Esophagus muscularis mucosa (tissue), 3 donors: ENCODE results near the gene NAMPT.

Experiments used
- POLR2AphosphoS5 ChIP-seq, 2 donors: sonication (generic); formaldehyde crosslinking; IDR thresholded peaks; one replicate each; pipeline ENCODE4 v1.6.1; 2017; ENCODE audit warnings: antibody characterized with exemption in 2 of 2
- TF ChIP-seq, protein P1 (sequence below), 3 experiments: fragments of 200-600 bp in 2 of 3; fragments of 450-650 bp in 1 of 3; sonication (generic) in 2 of 3; IDR thresholded peaks; one replicate each; pipeline ENCODE4 v1.5.1; 2017 to 2019; ENCODE audit warnings: antibody characterized with exemption in 3 of 3, mild to moderate bottlenecking in 2 of 3, moderate library complexity in 1 of 3

DNA sequence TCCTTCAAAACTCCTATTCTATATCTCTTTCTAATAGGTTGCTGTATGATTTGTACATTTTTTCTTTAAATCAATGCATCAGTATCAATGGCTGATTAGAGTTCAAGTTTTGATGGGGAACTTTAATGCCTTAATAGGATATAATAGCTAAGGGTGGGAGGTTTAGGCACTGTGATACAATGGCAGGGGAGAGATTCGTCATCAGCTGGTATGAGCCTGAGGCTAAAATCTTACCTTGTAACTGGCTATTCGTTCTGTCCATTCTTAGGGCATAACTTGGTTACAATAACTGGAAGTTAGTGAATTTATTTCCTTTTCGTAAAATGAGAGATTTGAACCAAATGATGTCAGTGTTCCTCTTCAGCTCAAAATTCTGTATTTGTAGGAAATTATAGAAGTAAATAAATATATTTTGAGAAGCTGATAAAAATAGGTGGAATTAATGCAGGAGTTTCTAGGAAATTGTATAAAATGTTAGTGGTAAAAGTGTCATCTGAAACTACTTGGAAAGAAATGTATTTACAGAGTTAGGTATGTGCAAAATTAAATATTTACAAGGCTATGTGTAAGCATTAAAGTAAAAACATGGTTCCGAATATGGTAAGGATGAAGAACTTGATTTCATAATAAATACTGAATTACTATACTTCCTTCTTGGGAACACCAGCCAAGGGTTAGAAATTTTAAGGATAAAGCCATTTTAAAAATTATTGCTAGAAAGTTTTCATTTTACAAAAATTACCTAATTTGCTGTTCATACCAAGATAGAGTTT lies 27.5 kb upstream of the NAMPT start:
- TF ChIP-seq POLR2AphosphoS5 (IDR thresholded peaks at IDR 0.05): no peak
- TF ChIP-seq, protein P1, sequence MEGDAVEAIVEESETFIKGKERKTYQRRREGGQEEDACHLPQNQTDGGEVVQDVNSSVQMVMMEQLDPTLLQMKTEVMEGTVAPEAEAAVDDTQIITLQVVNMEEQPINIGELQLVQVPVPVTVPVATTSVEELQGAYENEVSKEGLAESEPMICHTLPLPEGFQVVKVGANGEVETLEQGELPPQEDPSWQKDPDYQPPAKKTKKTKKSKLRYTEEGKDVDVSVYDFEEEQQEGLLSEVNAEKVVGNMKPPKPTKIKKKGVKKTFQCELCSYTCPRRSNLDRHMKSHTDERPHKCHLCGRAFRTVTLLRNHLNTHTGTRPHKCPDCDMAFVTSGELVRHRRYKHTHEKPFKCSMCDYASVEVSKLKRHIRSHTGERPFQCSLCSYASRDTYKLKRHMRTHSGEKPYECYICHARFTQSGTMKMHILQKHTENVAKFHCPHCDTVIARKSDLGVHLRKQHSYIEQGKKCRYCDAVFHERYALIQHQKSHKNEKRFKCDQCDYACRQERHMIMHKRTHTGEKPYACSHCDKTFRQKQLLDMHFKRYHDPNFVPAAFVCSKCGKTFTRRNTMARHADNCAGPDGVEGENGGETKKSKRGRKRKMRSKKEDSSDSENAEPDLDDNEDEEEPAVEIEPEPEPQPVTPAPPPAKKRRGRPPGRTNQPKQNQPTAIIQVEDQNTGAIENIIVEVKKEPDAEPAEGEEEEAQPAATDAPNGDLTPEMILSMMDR (IDR thresholded peaks at IDR 0.05): no peak
